NK-92 (cell line): ENCODE measurements around the gene DNAH2.

Source experiments
- DNase-seq: peaks from one replicate; lab custom pipeline; 2025; ENCODE audit not compliant: unreplicated experiment; lab: John Stamatoyannopoulos, UW

The DNAH2 gene

DNA sequence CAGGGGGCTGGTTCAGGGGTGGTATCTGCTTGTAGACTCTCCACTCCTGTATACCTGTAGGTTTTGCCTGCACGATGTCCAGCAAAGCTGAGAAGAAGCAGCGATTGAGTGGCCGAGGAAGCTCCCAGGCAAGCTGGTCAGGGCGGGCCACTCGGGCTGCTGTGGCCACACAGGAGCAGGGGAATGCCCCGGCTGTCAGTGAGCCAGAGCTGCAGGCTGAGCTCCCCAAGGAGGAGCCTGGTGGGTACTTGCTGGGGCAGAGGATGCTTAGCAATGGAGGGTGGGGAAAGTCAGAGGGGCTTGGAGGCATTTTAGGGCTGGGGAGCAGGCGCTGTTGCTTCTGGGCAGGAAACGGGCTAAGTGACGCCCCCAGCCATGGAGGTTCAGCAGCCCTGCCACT is 2.1 kb downstream of the DNAH2 start:
- no peak for DNase-seq

DNA sequence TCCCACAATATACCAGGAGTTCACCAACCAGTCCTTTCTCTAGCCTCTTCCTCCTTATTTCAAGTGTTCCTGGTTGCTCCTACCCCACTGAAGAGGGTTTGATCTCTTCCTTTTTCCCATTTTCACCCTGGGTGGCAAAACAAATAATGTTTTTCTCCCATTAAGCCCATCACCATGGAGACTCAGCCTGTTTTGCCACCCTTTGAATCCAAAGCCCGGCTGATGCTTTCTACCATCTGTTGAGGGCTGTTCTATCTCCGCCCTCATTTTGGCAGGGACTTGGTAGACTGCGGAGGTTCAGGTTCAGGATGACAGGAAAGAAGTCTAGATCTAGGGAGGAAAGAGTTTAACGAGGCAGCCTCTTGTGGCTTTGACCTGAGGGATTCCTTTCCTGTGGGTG is 2.6 kb downstream of the DNAH2 start:
- no peak for DNase-seq

DNA sequence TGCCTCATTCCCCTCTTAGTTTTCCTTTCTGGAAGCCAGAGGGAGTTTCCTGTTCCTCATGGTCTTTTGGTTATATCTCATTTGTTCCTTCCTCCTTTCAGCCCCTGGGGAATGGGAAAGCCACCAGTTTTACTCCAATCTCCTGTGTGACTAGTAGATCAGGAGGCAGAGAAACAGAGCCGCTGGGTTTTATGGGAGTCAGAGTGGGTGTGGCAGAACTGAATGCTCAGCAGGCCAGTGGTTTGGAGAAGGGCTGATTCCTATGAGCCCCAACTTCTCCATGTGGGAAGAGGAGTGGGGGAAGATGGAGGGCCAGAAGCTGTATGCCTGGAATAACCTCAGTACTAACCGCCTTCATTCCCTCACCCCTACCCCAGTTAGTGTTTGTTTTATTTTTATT is 4.1 kb downstream of the DNAH2 start:
- no peak for DNase-seq

DNA sequence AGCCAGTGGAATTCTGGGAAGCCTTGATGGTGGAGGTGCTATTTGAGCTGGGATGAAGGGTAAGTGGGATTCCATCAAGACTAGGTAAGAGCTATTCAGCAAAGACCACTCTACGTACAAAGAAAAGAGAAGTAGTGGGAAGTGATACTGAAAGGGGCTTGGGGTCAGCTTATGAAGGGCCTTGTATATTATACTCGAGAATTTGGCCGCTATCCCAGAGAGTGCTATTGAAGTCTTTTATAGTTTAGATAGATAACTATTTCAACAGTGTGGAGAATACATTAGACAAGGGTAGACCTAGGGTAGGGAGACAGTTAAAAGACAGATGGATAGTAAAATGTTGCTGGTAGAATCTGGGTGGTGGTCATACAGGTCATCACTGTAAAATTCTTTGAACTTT is 10.3 kb downstream of the DNAH2 start:
- DNase-seq = no peak

DNA sequence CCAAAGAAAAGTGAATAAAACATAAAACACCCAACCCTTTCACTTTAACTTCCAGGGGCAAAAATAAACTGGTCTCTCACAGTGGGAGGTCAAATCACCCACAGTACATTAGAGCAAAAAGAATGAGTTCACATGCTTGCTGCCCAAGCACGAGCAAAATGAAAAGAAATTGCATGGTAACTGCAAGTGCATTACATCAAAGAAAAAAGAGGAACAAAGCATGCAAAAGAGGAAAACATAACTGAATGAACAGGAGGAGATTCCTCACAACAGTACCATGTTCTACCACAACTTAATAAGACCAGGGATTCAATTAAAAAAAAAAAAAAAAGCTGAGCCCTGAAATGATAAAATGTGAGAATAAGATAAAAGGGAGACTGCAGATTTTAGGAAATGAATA is 12.3 kb downstream of the DNAH2 start:
- no peak for DNase-seq

DNA sequence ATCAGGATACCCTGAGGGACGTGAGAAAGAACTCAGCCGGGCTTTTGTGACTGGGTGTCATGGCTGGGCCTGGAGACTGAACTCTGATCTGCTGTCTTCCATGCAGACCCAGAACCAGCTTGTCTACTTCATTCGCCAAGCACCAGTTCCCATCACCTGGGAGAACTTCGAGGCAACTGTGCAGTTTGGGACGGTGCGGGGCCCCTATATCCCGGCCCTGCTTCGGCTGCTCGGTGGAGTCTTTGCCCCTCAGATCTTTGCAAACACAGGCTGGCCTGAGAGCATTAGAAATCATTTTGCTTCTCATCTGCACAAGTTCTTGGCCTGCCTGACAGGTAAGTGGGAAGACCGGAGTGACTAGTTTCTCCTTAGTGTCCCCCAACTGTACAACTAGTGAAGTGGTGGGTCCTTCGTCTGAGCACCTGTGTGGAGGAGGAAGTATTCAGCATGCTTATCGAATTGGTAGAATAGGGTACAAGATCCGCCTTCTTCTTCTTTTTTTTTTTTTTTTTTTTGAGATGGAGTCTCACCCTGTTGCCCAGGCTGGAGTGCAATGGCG is 15.5 kb downstream of the DNAH2 start:
- no peak for DNase-seq

DNA sequence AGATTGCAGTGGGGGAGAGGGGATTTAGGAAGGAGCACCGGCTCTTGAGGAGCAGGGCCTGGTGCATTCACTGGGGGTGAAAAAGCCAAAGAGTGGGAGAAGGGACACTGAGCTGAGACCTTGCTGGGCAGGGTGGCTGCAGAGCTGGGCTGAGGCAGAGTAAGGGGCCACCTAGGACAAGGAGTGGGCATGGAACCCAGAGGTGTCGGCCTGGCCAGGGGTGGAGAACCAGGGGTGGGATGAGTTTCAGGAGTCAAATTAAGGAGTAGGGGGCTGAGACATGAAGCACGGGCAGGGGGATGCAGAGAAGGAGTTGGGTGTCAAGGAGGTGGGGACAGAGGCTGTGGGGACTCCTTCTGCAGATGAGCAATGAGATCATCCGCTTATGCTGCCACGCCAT is 20.1 kb downstream of the DNAH2 start:
- no peak for DNase-seq

DNA sequence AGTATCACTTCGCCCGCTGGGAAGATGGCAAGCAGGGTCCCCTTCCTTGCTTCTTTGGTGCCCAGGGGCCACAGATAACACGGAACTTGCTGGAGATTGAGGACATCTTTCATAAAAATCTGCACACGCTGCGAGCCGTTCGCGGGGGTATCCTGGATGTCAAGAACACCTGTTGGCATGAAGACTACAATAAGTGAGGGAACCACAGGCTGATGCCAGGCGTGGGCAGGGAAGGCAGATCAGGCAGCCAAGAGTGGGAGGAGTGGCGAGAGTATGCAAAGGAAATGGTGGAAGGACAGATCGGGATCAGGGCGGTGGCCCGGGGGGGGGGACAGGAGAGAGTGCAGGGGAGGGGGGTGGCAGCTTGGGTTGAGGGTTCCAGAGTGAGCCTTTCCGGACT is 22.2 kb downstream of the DNAH2 start:
- no peak for DNase-seq

DNA sequence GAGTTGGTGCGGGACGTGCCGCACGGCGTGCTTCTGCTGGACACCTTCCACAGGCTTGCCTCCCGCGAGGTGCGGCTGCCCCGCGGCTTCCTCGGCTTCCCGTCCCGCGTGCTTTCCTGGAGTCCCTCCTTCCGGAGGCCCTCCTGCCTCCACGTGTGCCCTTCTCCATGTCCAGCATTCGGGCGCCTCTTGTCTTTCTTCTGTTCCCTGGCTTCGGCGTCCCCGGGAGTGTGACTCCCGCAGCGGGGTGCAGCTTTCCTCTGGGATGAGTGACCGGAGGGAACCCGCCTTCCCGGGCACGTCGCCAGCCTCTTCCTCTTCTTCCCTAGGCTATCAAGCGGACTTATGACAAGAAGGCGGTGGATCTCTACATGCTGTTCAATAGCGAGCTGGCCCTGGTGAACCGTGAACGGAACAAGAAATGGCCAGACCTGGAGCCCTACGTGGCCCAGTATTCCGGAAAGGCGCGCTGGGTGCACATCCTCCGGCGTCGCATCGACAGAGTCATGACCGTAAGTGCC is 23.0 kb downstream of the DNAH2 start:
- DNase-seq = no peak

DNA sequence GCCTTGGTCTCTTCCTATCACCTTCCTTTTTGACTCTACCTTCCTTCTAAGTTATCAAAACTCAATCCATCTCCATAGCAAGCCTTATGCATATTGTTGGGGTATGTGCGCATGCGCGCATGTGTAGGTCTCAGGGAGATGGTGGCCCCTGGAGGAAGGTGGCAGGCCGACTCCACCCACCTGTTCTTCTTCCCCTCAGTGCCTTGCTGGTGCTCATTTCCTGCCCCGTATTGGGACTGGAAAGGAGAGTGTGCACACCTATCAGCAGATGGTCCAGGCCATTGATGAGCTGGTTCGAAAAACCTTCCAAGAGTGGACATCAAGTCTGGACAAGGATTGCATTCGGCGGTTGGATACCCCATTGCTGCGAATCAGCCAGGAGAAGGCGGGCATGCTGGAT is 25.2 kb downstream of the DNAH2 start:
- no peak for DNase-seq

DNA sequence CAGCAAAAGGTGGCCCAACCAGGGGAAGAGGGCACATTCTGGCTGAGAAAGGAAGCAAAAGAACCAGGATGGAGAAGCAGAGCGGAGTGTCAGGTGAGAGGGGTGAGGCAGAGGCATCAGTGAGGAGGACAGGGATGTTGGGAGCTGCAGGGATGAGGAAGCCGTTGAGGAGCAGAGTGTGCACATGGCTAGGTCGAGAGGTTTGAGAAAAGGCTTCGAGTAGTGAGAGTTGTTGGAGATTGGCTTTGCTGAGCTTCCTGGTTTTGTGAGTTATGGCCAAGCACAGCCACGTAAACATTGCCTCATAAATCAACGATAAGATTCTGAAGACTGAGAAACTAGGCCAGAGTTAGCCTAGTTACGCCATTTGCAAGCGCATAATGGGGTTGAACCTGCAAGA is 26.9 kb downstream of the DNAH2 start:
- DNase-seq = no peak

DNA sequence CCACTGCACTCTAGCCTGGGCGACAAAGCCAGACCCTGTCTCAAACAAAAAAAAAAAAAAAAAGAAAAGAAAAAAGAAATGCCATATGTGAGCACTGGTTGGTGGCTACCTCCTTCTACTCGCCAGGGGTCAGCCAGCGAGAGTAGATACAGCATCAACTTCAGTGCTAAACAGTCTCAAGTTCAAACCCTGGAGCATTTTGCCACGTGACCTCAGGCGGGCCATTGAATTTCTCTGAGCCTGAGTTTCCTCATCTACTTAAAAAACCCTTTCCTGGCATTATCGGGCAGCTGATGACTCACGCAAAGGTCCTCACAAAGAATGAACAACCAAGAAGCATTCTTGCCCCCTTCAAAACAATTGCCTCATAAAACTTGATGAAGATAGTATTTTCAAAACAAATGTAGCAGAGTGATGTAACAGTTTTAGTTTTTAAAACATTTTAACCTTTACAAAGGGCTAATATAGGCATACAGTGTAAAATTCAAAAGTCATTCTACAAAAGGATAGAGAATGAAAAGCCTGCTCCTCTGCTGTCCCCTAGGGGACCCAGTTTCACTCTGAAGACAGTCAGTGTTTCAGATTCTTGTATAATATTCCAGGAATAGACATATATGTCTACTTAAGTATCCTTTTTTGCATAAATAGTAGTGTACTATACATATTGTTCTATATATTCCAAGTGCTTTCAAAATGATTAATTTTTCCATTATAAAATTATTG is 28.4 kb downstream of the DNAH2 start:
- no peak for DNase-seq

DNA sequence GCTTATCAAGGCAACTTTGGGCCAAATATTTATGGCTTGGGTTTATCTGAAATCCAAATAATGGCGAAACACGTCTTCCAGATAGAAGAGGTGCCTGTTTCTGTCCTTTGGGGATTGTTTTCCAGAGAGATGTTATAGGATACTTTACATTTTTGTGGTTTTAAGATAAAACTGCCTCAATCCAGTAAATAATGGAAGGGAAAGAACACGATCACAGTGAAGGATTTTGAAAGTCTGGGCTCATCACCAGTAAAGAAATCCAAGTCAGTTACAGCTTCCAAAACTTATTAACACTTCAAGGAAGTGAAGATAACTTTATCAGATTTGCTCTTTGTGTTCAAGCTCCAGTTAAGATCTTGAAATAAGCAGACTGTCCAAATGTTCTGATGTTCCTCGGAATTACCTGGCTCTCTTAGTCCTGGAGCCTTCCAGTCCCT is 30.1 kb downstream of the DNAH2 start:
- no peak for DNase-seq

DNA sequence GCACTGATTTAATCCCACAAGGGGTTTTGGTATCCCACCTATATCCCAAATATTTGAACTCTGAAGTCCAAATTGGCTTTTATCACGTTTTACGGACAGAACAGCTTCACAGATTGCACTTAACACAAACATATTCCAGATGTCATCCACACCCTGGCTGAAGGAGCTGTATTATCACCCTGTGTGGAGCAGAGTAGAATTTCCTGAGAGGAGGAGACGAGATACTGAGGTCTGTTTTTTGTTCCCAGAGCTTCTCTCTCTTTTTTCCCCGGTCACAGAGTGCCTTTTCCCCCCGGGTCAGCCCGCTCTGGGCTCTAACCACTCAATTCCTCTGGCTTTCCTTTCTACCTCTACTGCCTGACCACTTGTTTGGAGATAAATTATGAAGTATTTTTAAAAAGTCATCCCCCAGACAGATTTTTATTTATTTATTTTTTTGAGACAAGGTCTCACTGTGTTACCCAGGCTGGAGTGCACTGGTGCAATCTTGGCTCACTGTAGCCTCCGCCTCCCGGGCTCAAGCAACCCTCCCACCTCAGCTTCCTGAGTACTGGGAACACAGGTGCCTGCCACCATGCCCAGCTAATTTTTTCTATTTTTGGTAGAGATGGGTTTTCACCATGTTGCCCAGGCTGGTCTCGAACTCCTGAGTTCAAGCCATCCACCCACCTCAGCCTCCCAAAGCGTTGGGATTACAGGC is 30.7 kb downstream of the DNAH2 start:
- DNase-seq = no peak

DNA sequence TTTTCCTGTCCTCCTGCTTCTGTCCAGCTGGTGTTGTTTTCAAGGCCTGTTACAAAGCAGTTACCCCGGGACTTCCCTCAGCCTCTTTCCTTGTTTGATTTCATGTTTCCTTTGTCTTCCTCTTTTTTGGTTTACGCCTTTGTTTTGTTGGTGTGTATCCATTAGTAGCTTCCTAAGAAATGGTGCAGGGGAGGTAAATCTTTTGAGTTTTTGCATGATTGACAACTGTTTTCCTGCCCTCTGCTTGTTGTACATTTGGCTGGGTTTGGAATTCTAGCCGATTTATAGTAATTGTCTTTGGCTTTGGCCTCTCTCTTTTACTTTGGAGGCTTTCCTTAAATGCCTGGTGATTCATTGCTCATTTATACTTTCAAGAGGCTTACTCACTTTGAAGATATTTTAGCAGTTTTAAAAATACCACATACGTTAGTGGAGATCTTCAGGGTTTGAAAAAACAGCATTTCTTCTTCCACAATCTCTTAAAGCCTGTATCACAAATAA is 32.8 kb downstream of the DNAH2 start:
- no peak for DNase-seq

DNA sequence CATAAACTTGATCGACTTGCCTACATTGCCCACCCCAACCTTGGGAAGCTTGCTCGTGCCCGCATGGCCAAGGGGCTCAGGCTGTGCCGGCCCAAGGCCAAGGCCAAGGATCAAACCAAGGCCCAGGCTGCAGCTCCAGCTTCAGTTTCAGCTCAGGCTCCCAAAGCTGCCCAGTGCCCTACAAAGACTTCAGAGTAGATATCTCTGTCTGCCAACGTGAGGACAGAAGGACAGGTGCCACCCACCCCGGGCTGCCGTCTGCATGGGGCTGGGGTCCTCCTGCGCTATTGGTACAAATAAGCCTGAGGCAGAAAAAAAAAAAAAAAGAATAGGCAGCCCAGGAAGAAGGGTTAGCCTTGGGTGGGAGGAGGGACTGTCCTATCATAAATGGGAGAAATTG is 37.1 kb downstream of the DNAH2 start:
- DNase-seq = no peak

DNA sequence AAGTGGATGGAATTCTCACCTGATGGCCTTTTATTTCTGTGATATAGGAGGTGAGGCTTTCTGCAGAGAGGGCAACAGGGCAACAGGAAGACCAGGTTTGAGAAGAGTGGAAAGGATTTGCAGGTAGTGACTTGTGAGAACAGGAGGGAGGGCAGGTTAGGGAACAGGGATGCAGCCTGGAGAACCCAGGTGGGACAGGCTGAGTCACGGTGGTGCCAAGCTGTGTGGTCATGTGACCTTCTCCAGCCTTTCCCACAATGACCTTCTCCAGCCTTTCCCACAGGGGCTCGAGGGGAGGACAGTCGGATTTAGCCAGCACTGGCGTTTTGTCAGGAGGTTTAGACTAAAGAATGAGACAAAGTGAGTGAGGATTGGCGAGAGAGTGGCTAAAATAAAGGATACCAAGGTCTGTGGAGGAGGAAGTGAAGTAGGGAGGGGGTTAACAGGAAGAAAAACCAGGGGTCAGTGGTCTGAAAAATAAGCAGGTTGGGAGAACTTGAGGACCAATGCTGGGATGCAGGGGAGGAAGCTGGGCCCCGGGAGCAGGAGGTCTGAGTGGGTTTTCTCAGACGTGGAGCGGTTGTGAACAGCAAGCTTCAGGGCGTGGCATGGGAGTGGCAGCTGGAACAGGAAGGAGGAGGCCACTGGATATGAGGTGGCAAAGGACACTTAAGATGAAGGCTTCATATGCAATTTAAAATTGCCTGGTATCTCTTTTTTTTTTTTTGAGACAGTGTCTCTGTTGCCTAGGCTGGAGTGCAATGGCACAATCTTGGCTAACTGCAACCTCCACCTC is 37.7 kb downstream of the DNAH2 start:
- no peak for DNase-seq

DNA sequence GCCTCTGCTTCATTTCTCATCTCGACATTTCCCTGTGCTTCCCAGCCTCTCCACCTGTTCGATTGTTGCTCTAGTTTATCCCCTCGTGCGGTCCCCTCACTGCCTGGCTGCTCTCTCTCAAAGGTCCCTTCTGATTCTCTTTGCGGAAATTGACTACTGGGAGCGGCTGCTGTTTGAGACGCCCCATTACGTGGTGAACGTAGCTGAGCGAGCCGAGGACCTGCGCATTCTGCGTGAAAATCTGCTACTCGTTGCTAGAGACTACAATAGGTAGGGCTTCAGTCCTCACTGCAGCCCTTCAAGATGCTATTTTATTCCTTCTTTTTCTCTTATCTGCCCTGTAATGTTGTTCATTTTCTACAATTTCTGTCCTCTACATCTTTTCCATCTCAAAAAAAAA is 39.4 kb downstream of the DNAH2 start:
- no peak for DNase-seq

DNA sequence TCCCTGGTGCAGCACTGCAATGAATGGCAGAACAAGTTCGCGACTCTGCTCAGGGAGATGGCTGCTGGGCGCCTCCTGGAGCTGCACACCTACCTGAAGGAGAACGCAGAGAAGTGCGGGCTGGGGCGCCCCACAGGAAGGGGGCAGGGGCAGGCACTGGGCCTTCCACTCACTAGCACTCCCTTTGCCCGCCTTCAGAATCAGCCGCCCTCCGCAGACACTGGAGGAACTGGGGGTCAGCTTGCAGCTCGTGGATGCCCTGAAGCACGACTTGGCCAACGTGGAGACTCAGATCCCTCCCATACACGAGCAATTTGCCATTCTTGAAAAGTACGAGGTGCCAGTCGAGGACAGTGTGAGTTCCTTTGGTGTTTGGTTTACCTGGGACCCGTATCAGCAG is 46.4 kb downstream of the DNAH2 start:
- no peak for DNase-seq

DNA sequence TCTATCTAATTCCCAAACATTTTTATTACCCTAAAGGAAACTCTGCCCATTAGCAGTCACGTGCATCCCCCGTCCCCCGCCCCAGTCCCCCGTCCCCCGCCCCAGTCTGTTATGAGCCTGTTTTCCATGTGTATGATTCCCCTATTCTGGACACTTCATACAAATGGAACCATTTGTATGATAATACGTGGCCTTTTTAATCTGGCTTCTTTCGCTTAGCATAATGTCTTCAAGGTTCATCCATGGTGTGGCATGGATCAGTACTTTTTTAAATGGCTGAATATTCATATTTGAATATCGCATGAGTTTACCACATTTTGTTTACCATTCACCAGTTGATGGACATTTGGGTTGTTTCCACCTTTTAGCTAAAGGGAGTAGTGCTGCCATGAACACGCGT is 49.5 kb downstream of the DNAH2 start:
- DNase-seq = no peak

DNA sequence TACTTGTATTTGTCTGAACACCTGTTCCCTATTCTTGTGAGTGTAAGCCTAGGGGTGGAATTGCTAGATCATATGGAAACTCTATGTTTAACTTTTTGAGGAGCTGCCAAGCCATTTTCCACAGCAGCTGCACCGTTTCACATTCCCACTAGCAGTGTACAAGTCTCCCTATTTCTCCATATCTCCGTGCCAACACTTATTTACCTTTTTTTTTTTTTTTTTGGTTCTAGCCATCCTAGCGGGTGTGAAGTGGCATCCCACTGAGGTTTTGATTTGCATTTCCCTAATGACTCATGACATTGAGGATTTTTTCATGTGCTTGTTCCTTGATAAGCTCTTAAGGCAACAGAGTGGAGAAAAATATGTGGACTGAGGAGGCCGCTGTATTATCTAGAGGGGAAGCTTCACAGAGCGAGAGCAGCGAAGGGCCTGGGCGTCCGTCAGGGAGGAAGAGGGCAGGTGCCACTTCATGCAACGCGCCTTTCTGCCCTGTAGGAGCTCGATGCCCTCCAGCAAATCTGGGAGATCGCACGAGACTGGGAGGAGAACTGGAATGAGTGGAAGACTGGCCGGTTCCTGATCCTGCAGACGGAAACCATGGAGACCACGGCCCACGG is 50.0 kb downstream of the DNAH2 start:
- DNase-seq = no peak
